ENCODE measurements around the gene BDH2.

DNA sequence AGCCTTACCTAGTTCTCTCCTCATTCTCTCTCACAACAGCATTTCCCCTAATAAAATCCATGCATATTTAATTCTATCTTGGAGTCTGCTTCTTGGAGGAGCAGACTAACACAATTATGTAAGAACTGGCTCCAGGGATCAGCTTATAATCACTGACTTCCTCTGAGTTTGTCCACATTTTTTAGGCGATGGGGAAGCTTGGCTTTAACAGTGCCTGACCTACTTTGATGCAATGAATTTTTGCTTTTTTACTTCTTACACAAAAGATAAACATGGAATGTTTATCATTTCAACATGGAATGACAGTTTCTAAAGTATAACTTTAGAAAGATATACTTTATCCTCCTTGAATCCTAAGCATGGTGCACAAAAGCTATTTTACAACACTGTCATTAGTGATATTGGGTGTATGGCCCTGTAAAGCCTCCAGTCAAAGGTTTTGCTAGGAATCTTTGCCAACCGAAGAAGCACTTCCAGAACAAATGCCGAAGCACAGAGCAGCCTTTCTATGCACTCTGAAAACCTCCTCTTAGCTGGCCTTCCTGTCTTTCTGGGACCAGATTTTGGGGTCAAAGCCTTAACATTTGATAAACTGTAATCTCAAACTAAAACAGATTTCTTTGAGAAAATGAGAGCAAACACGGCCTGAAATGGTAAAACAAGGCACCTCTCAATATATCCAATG lies 736 bp downstream of the BDH2 start:
- no peak for TF ChIP-seq CTCF (IDR thresholded peaks at IDR 0.05; ENCODE audit: low read depth, low read length)
- TF ChIP-seq POLR2A (IDR thresholded peaks at IDR 0.05; ENCODE audit: extremely low read depth, insufficient read length): no peak
- TF ChIP-seq, protein P1, sequence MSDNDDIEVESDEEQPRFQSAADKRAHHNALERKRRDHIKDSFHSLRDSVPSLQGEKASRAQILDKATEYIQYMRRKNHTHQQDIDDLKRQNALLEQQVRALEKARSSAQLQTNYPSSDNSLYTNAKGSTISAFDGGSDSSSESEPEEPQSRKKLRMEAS (IDR thresholded peaks at IDR 0.05; ENCODE audit: low read depth, low read length): no peak
- no peak for TF ChIP-seq MYC (IDR thresholded peaks at IDR 0.05; ENCODE audit: low read depth, low read length)
